GM18526 (cell line): ENCODE results near the gene ZNF425.

Source experiments
- POLR2A ChIP-seq: IDR thresholded peaks from 3 replicates; pipeline ENCODE4 v1.6.1; 2011; ENCODE audit not compliant: insufficient read length; ENCODE audit errors: extremely low read depth

The ZNF425 gene

GRCh38 chr7:149053885-149054284 is 72.2 kb downstream of the ZNF425 start:
- TF ChIP-seq POLR2A, result no peak

GRCh38 chr7:149053384-149053783 is 72.7 kb downstream of the ZNF425 start:
- no peak for TF ChIP-seq POLR2A
